ENCODE data around the gene POLR3A.

GRCh38 chr10:78025685-78026364 lies 3.5 kb downstream of the POLR3A start:
- TF ChIP-seq CTCF (IDR thresholded peaks at IDR 0.05; ENCODE audit: insufficient read depth, low read length, poor library complexity, severe bottlenecking), result no peak
- no peak for TF ChIP-seq EZH2phosphoT487 (conservative IDR thresholded peaks at IDR 0.05; ENCODE audit: low read length)

Measured in SU-DHL-6 (cell line).